Measurements from ENCODE around the gene TPST2. TPM values are rescaled to one million over a fixed set of nuclear protein-coding genes. Genes with fewer than 3 reads are reported as not detected.

The TPST2 gene
- total and polyA plus RNA-seq, 9 of the 15 experiments (the other 6 are each of a cell fraction or from before 2014, with no cell fraction given), result 14.2 to 123 (median 60.1) TPM

- Histone ChIP-seq H3K4me1 (replicated peaks in 1 of 2; ENCODE audit: control insufficient read depth in 2 of 2, insufficient read depth in 2 of 2, low read length in 2 of 2) (peaks cover 5 to 8% of the 10 kb centered on the region in 2 experiments; a peak in 3 of 5 replicates), H3K9me3 (replicated peaks; ENCODE audit: control insufficient read depth, insufficient read depth, low read depth, low read length) (no peaks in the 10 kb centered on the region), H3K9ac (ENCODE audit: insufficient read depth in 1 of 2, low read depth in 2 of 2, low read length in 2 of 2) (0 out of 4 replicates have a peak overlapping the region, but pooled peaks of 1 of the 2 experiments have one; percentile 61), H3K27me3 (ENCODE audit: control insufficient read depth in 2 of 2, insufficient read depth in 2 of 2, low read length in 2 of 2) (no peaks in the 10 kb centered on the region), H3K4me3 (no peak overlapping the region), H4K20me1 (replicated peaks; ENCODE audit: control insufficient read depth, insufficient read depth, low read length) (peaks cover 43% of the 10 kb centered on the region), H3K36me3 (ENCODE audit: control insufficient read depth, insufficient read depth, low read length) (peaks cover 65% of the 10 kb centered on the region), H3K4me2 (ENCODE audit: insufficient read depth, low read length) (no peak overlapping the region), H3K9me1 (ENCODE audit: control insufficient read depth, insufficient read depth, low read length) (no peaks in the 10 kb centered on the region), H3K27ac (ENCODE audit: extremely low read depth, low read depth, low read length) (no peak overlapping the region; the same call in 2 of the 3 replicates), H2AFZ (ENCODE audit: low read depth, low read length) (no peak overlapping the region), H3K79me2 (ENCODE audit: control insufficient read depth, insufficient read depth, low read length) (peaks cover 94% of the 10 kb centered on the region)
- POLR2A ChIA-PET, result no interaction called here
- FAIRE-seq (no peak), ATAC-seq (no peak), DNase-seq (ENCODE audit: extremely low read depth in 1 of 4, low spot score in 3 of 4) (no peak)
- TF ChIP-seq MYC (IDR thresholded peaks at IDR 0.05; ENCODE audit: low read depth, low read length) (no peak), MYC (CRISPR knock-in tag; IDR thresholded peaks at IDR 0.05; ENCODE audit: borderline replicate concordance, low read depth) (no peak), ZNF449 (CRISPR knock-in tag; IDR thresholded peaks at IDR 0.05) (no peak), RBM17 (IDR thresholded peaks at IDR 0.05; ENCODE audit: borderline replicate concordance, low read depth, low read length) (no peak), ZNF639 (CRISPR knock-in tag; conservative IDR thresholded peaks at IDR 0.05 in 1 of 2, IDR thresholded peaks at IDR 0.05 in 1 of 2) (no peak), ZNF785 (CRISPR knock-in tag; IDR thresholded peaks at IDR 0.05) (no peak), MLLT1 (IDR thresholded peaks at IDR 0.05) (no peak), IRF1 (CRISPR knock-in tag; IDR thresholded peaks at IDR 0.05; ENCODE audit: borderline replicate concordance) (no peak), BHLHE40 (IDR thresholded peaks at IDR 0.05; ENCODE audit: low read length) (no peak), ARHGAP35 (IDR thresholded peaks at IDR 0.05; ENCODE audit: partially characterized antibody) (no peak), POLR3G (IDR thresholded peaks at IDR 0.05; ENCODE audit: extremely low read depth, insufficient read length, insufficient replicate concordance) (no peak), ZNF764 (CRISPR knock-in tag; IDR thresholded peaks at IDR 0.05; ENCODE audit: low read depth) (no peak), GTF2F1 (IDR thresholded peaks at IDR 0.05; ENCODE audit: low read depth, low read length) (no peak), ZNF778 (CRISPR knock-in tag; IDR thresholded peaks at IDR 0.05) (no peak)
- 96% methylated on average over 8 of the region's 8 CpGs for WGBS (ENCODE audit: insufficient coverage, low coverage, missing lambda C conversion rate)
- CTCF ChIA-PET (ENCODE audit: low intra/inter-chr PET ratio), result no interaction called here
- no TSS peak for BruUV-seq (replicated peaks)
- in situ Hi-C loops (cut with MboI) (no loop called here), intact Hi-C loops (cut with micrococcal nuclease) (no loop called here)
Measured at GRCh38 chr22:26564181-26564580, 25.8 kb downstream of the TPST2 start.
